Ovary (tissue), 3 donors: ENCODE measurements around the gene VPS13A.

ENCODE experiments used
- EP300 ChIP-seq: sonication (generic); formaldehyde crosslinking; IDR thresholded peaks from one replicate; pipeline ENCODE4 v1.6.1; 2017; ENCODE audit warnings: antibody characterized with exemption
- POLR2A ChIP-seq: fragments of 450-650 bp; IDR thresholded peaks from one replicate; pipeline ENCODE4 v1.6.1; 2017; ENCODE audit warnings: antibody characterized with exemption, mild to moderate bottlenecking, moderate library complexity
- TF ChIP-seq, protein P1 (sequence below), 3 donors: fragments of 450-650 bp in 2 of 3; fragments of 200-600 bp in 1 of 3; IDR thresholded peaks; one replicate each; pipeline versions ENCODE4 v1.5.1 to v1.8.0; 2016 to 2022; ENCODE audit warnings: antibody characterized with exemption in 3 of 3, mild to moderate bottlenecking in 1 of 3
- donor health status: DM: no; HTN: no; CAD: no.

DNA sequence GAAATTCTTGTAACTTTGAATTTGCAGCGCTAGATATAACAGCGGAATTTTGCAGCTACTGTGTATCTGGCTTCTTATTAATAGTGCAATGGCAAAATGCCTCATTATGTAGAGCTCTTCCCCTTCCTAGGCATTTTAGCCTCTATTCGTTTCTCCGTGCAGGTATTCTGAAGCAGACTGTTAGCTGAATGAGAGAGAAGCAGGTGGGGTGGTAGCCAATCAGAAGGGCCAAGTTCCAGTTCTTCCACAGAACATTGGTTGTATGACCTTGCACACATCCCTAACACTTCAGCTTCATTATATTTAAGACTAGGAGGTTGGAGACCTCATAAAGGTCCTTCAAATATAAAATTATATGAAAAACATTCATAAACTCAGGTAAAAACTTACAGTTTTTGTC, 1.2 kb upstream of the VPS13A start:
- no peak for TF ChIP-seq EP300
- TF ChIP-seq, protein P1, sequence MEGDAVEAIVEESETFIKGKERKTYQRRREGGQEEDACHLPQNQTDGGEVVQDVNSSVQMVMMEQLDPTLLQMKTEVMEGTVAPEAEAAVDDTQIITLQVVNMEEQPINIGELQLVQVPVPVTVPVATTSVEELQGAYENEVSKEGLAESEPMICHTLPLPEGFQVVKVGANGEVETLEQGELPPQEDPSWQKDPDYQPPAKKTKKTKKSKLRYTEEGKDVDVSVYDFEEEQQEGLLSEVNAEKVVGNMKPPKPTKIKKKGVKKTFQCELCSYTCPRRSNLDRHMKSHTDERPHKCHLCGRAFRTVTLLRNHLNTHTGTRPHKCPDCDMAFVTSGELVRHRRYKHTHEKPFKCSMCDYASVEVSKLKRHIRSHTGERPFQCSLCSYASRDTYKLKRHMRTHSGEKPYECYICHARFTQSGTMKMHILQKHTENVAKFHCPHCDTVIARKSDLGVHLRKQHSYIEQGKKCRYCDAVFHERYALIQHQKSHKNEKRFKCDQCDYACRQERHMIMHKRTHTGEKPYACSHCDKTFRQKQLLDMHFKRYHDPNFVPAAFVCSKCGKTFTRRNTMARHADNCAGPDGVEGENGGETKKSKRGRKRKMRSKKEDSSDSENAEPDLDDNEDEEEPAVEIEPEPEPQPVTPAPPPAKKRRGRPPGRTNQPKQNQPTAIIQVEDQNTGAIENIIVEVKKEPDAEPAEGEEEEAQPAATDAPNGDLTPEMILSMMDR (IDR thresholded peaks at IDR 0.05): no peak
- no peak for TF ChIP-seq POLR2A
